ENCODE data around the gene RALGPS2.

Gene RALGPS2

DNA sequence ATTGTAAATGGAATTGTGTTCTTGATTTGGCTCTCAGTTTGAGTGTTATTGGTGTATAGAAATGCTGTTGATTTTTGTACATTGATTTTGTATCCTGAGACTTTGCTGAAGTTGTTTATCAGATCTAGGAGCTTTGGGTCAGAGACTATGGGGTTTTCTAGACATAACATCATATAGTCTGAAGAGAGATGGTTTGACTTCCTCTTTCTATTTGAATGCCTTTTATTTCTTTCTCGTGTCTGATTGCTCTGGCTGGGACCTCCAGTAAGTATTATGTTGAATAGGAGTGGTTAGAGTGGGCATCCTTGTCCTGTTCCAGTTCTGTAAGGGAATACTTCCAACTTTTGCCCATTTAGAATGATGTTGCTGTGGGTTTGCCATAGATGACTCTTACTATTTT lies 185.0 kb downstream of the RALGPS2 start:
- Histone ChIP-seq H3K14ac (ENCODE audit: low read length) (no peak overlapping the region), H3K4ac (ENCODE audit: low read length) (no peak overlapping the region), H3K4me1 (ENCODE audit: control insufficient read depth in 2 of 2, insufficient read depth in 1 of 2, low read depth in 1 of 2, low read length in 2 of 2) (no peaks in the 10 kb centered on the region), H4K91ac (ENCODE audit: low read depth, low read length, poor library complexity) (no peak overlapping the region), H3K23ac (ENCODE audit: low read depth, low read length, poor library complexity) (no peak overlapping the region), H3K36me3 (replicated peaks in 1 of 2; ENCODE audit: control insufficient read depth in 2 of 2, insufficient read depth in 2 of 2, low read length in 2 of 2) (peaks cover 0 to 19% of the 10 kb centered on the region in 2 donors), H3K18ac (ENCODE audit: low read length) (no peak overlapping the region), H3K4me3 (ENCODE audit: low read length in 2 of 2) (no peak overlapping the region), H2BK15ac (ENCODE audit: low read length) (no peak overlapping the region), H3K9me3 (replicated peaks in 1 of 2; ENCODE audit: control insufficient read depth in 2 of 2, insufficient read depth in 1 of 2, low read depth in 1 of 2, low read length in 2 of 2) (no peaks in the 10 kb centered on the region), H2AFZ (ENCODE audit: low read length) (no peak overlapping the region), H4K8ac (ENCODE audit: low read depth, low read length) (no peak overlapping the region), H2BK12ac (ENCODE audit: low read length) (no peak overlapping the region), H3K4me2 (ENCODE audit: insufficient read depth, low read length, poor library complexity, severe bottlenecking) (no peak overlapping the region), H3K27me3 (ENCODE audit: control insufficient read depth in 3 of 3, insufficient read depth in 3 of 3, low read depth in 1 of 3, low read length in 3 of 3) (no peaks in the 10 kb centered on the region), H2BK120ac (ENCODE audit: low read depth, low read length) (no peak overlapping the region), H3K27ac (replicated peaks; ENCODE audit: low read length) (no peak overlapping the region), H3K9ac (ENCODE audit: low read depth, low read length, poor library complexity) (no peak overlapping the region), H2BK5ac (ENCODE audit: low read length) (no peak overlapping the region), H3K79me1 (ENCODE audit: low read depth, low read length) (peaks cover 2% of the 10 kb centered on the region), H2AK5ac (ENCODE audit: low read depth, low read length) (no peak overlapping the region)
- WGBS, 2 donors (ENCODE audit: extremely low coverage in 2 of 2, insufficient read length in 2 of 2, insufficient replicate concordance in 1 of 2): no CpG with 5 or more reads among the region's 1 CpG
- no peak for DNase-seq (ENCODE audit: low spot score)

DNA sequence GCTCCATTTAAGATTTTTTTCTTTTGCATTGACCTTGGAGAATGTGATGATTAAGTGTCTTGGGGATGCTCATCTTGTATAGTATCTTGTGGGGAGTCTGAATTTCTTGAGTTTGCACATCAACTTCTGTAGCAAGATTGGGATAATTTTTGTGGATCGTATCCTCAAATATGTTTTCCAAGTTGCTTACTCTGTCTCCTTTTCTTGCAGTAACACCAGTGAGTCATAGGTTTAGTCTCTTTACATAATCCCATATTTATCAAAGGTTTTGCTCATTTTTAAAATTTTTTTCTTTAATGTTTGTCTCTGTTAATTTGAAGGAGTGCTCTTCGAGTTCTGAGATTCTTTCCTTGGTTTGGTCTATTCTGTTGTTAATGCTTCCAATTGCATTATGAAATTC lies 187.6 kb downstream of the RALGPS2 start:
- no peaks in the 10 kb centered on the region for H3K9me3 ChIP-seq (replicated peaks in 1 of 2; ENCODE audit: control insufficient read depth in 2 of 2, insufficient read depth in 1 of 2, low read depth in 1 of 2, low read length in 2 of 2)
- H3K27ac ChIP-seq (replicated peaks; ENCODE audit: low read length): no peak overlapping the region
- no peak overlapping the region for H2BK120ac ChIP-seq (ENCODE audit: low read depth, low read length)
- H3K36me3 ChIP-seq (replicated peaks in 1 of 2; ENCODE audit: control insufficient read depth in 2 of 2, insufficient read depth in 2 of 2, low read length in 2 of 2): peaks cover 2 to 19% of the 10 kb centered on the region in 2 donors
- no peak overlapping the region for H2AFZ ChIP-seq (ENCODE audit: low read length)
- H4K91ac ChIP-seq (ENCODE audit: low read depth, low read length, poor library complexity): no peak overlapping the region
- no peak overlapping the region for H3K18ac ChIP-seq (ENCODE audit: low read length)
- no peak overlapping the region for H3K14ac ChIP-seq (ENCODE audit: low read length)
- no peak overlapping the region for H3K9ac ChIP-seq (ENCODE audit: low read depth, low read length, poor library complexity)
- no peak overlapping the region for H2AK5ac ChIP-seq (ENCODE audit: low read depth, low read length)
- peaks cover 2% of the 10 kb centered on the region for H3K79me1 ChIP-seq (ENCODE audit: low read depth, low read length)
- H3K4me2 ChIP-seq (ENCODE audit: insufficient read depth, low read length, poor library complexity, severe bottlenecking): no peak overlapping the region
- H2BK12ac ChIP-seq (ENCODE audit: low read length): no peak overlapping the region
- no CpG with 5 or more reads among the region's 2 CpGs for WGBS, 2 donors (ENCODE audit: extremely low coverage in 2 of 2, insufficient read length in 2 of 2, insufficient replicate concordance in 1 of 2)
- H2BK5ac ChIP-seq (ENCODE audit: low read length): no peak overlapping the region
- no peak overlapping the region for H2BK15ac ChIP-seq (ENCODE audit: low read length)
- no peaks in the 10 kb centered on the region for H3K4me1 ChIP-seq (ENCODE audit: control insufficient read depth in 2 of 2, insufficient read depth in 1 of 2, low read depth in 1 of 2, low read length in 2 of 2)
- no peak overlapping the region for H4K8ac ChIP-seq (ENCODE audit: low read depth, low read length)
- H3K4me3 ChIP-seq (ENCODE audit: low read length in 2 of 2): no peak overlapping the region
- no peak overlapping the region for H3K4ac ChIP-seq (ENCODE audit: low read length)
- H3K27me3 ChIP-seq (ENCODE audit: control insufficient read depth in 3 of 3, insufficient read depth in 3 of 3, low read depth in 1 of 3, low read length in 3 of 3): no peaks in the 10 kb centered on the region
- H3K23ac ChIP-seq (ENCODE audit: low read depth, low read length, poor library complexity): no peak overlapping the region
- no peak for DNase-seq (ENCODE audit: low spot score)

DNA sequence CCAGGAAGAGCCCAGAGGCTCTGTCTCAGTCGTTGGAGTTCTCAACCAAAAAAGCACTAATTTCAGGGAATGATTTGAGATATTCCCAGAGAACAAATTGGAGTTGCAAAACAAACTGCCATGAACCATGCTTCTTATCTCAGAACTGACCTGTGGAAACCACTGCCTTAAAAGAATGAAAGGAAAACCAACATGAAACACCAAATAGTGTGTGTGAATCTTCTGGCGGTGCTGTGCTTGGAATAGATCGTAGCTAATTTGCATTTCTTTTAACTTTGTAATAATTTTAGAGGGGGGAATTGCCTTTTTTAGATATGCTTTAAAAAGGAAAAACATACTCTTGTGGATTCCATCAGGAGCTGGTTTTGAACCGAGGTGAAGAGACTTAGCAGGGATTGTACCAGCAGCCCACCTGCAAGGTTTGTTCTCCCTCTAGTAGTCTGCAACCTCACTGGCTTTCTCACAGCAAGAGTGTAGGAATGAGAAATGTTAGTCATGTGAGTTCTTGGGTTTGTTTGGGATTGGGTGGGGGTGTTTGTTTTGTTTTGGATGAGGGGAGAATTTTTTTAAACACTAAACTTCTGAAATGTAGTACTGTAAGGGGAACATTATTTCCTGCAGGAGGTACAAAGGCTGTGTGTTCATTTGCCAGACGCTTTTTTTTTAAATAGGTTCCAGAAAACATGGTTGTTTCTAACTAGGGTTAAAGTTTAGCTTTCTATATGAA lies 191.6 kb downstream of the RALGPS2 start:
- Histone ChIP-seq H3K18ac (ENCODE audit: low read length) (no peak overlapping the region), H3K9me3 (replicated peaks in 1 of 2; ENCODE audit: control insufficient read depth in 2 of 2, insufficient read depth in 1 of 2, low read depth in 1 of 2, low read length in 2 of 2) (no peaks in the 10 kb centered on the region), H4K8ac (ENCODE audit: low read depth, low read length) (no peak overlapping the region), H3K4ac (ENCODE audit: low read length) (no peak overlapping the region), H3K4me2 (ENCODE audit: insufficient read depth, low read length, poor library complexity, severe bottlenecking) (no peak overlapping the region), H4K91ac (ENCODE audit: low read depth, low read length, poor library complexity) (no peak overlapping the region), H2BK5ac (ENCODE audit: low read length) (no peak overlapping the region), H2AFZ (ENCODE audit: low read length) (no peak overlapping the region), H3K23ac (ENCODE audit: low read depth, low read length, poor library complexity) (no peak overlapping the region), H3K79me1 (ENCODE audit: low read depth, low read length) (peaks cover 2% of the 10 kb centered on the region), H2BK120ac (ENCODE audit: low read depth, low read length) (no peak overlapping the region), H2AK5ac (ENCODE audit: low read depth, low read length) (no peak overlapping the region), H3K14ac (ENCODE audit: low read length) (no peak overlapping the region), H3K27me3 (ENCODE audit: control insufficient read depth in 3 of 3, insufficient read depth in 3 of 3, low read depth in 1 of 3, low read length in 3 of 3) (no peaks in the 10 kb centered on the region), H3K4me1 (ENCODE audit: control insufficient read depth in 2 of 2, insufficient read depth in 1 of 2, low read depth in 1 of 2, low read length in 2 of 2) (no peaks in the 10 kb centered on the region), H3K36me3 (replicated peaks in 1 of 2; ENCODE audit: control insufficient read depth in 2 of 2, insufficient read depth in 2 of 2, low read length in 2 of 2) (peaks cover 2 to 14% of the 10 kb centered on the region in 2 donors), H3K27ac (replicated peaks; ENCODE audit: low read length) (no peak overlapping the region), H3K4me3 (ENCODE audit: low read length in 2 of 2) (no peak overlapping the region), H2BK15ac (ENCODE audit: low read length) (no peak overlapping the region), H2BK12ac (ENCODE audit: low read length) (no peak overlapping the region), H3K9ac (ENCODE audit: low read depth, low read length, poor library complexity) (no peak overlapping the region)
- WGBS, 2 donors (ENCODE audit: extremely low coverage in 2 of 2, insufficient read length in 2 of 2, insufficient replicate concordance in 1 of 2): no CpG with 5 or more reads among the region's 5 CpGs
- DNase-seq (ENCODE audit: low spot score): no peak

DNA sequence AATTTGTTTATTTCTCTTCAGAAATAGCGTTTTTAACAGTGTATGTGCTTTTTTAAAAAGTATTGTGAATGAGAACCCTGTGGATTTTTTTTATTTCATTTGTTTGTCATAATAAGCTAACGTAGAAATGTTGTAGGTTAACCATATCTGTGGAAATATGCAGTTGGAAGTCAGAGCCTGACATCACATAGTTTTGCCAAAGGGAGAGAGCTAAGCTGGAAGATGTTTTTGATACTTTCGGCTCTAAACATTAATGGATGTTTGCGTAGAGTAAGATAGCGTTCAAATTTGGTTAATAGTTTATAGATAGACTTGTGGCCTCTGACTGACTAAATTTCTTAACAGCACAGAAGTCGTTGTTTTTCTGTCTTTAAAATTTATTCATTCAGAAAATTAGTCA lies 193.3 kb downstream of the RALGPS2 start:
- H2AFZ ChIP-seq (ENCODE audit: low read length): no peak overlapping the region
- H3K4ac ChIP-seq (ENCODE audit: low read length): no peak overlapping the region
- no peak overlapping the region for H2BK5ac ChIP-seq (ENCODE audit: low read length)
- WGBS, 2 donors (ENCODE audit: extremely low coverage in 2 of 2, insufficient read length in 2 of 2, insufficient replicate concordance in 1 of 2): no CpG with 5 or more reads among the region's 6 CpGs
- peaks cover 2 to 14% of the 10 kb centered on the region in 2 donors for H3K36me3 ChIP-seq (replicated peaks in 1 of 2; ENCODE audit: control insufficient read depth in 2 of 2, insufficient read depth in 2 of 2, low read length in 2 of 2)
- no peak overlapping the region for H2AK5ac ChIP-seq (ENCODE audit: low read depth, low read length)
- no peak overlapping the region for H3K23ac ChIP-seq (ENCODE audit: low read depth, low read length, poor library complexity)
- H2BK120ac ChIP-seq (ENCODE audit: low read depth, low read length): no peak overlapping the region
- H4K91ac ChIP-seq (ENCODE audit: low read depth, low read length, poor library complexity): no peak overlapping the region
- H3K4me2 ChIP-seq (ENCODE audit: insufficient read depth, low read length, poor library complexity, severe bottlenecking): no peak overlapping the region
- H3K4me1 ChIP-seq (ENCODE audit: control insufficient read depth in 2 of 2, insufficient read depth in 1 of 2, low read depth in 1 of 2, low read length in 2 of 2): no peaks in the 10 kb centered on the region
- no peak overlapping the region for H3K14ac ChIP-seq (ENCODE audit: low read length)
- H3K27me3 ChIP-seq (ENCODE audit: control insufficient read depth in 3 of 3, insufficient read depth in 3 of 3, low read depth in 1 of 3, low read length in 3 of 3): no peaks in the 10 kb centered on the region
- DNase-seq (ENCODE audit: low spot score): no peak
- peaks cover 2% of the 10 kb centered on the region for H3K79me1 ChIP-seq (ENCODE audit: low read depth, low read length)
- no peak overlapping the region for H2BK15ac ChIP-seq (ENCODE audit: low read length)
- H3K27ac ChIP-seq (replicated peaks; ENCODE audit: low read length): no peak overlapping the region
- H3K9me3 ChIP-seq (replicated peaks in 1 of 2; ENCODE audit: control insufficient read depth in 2 of 2, insufficient read depth in 1 of 2, low read depth in 1 of 2, low read length in 2 of 2): no peaks in the 10 kb centered on the region
- no peak overlapping the region for H2BK12ac ChIP-seq (ENCODE audit: low read length)
- no peak overlapping the region for H4K8ac ChIP-seq (ENCODE audit: low read depth, low read length)
- no peak overlapping the region for H3K18ac ChIP-seq (ENCODE audit: low read length)
- no peak overlapping the region for H3K9ac ChIP-seq (ENCODE audit: low read depth, low read length, poor library complexity)
- no peak overlapping the region for H3K4me3 ChIP-seq (ENCODE audit: low read length in 2 of 2)
